Hindlimb muscle (tissue), 1 donor: ENCODE data around the gene ZNF558. TPM values are rescaled to one million over a fixed set of nuclear protein-coding genes. Genes with fewer than 3 reads are reported as not detected.
"Not testable (repeated sequence)": the region's sequence is repeated elsewhere in the genome, so short reads cannot be mapped to it uniquely, and the experiment has no call there.

Experiments
- DNase-seq: peaks from one replicate; pipeline ENCODE4 v3.0.0-alpha.2; 2013
- polyA plus RNA-seq: library from polyadenylated mRNA; unstranded; fragments of 120-200 nt; gene quantifications from one replicate; pipeline ENCODE4 v1.2.1, GENCODE V29; 2013; ENCODE audit not compliant: insufficient read length

Gene ZNF558
- polyA plus RNA-seq, 1 donor, result 26.7 TPM

DNA sequence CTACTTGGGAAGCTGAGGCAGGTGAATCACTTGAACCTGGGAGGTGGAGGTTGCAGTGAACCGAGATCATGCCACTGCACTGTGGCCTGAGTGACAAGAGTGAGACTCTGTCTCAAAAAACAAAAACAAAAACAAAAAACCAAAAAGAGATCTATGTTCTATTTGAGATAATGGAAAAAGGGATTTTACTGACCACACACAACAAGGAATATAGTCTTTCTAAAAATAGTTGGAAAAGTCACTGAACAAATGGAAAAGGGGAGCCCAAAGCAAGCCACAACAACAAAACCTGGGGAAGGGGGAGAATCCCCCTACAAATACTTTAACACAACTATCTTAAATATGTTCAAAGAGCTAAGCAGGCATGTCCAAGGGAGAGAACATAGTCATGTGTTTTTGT, 37.3 kb downstream of the ZNF558 start:
- DNase-seq, result no peak

DNA sequence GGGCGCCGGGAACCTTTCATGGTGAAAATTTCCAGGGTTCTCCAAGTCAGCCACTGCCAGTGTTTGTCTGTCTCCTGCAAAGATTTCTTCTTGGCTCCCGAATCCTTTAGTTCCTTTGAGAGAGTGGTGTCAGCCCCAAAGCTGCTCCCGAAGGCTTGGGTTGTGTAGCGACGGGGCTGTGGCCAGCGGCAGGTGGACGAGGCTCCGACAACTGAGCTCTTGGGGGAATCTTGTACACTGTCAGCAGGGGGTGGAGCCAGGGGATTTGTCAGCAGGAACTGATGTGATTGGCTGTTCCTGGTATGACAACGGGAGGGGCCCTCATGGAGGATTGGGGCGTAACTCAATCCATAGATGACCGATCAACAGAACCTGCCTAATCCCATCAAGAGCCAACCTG, 58.5 kb downstream of the ZNF558 start:
- DNase-seq, result not testable (repeated sequence)

- DNase-seq, result not testable (repeated sequence)
These were observed 62.8 kb downstream of the ZNF558 start for GRCh38 chr19:8769265-8769664.

DNA sequence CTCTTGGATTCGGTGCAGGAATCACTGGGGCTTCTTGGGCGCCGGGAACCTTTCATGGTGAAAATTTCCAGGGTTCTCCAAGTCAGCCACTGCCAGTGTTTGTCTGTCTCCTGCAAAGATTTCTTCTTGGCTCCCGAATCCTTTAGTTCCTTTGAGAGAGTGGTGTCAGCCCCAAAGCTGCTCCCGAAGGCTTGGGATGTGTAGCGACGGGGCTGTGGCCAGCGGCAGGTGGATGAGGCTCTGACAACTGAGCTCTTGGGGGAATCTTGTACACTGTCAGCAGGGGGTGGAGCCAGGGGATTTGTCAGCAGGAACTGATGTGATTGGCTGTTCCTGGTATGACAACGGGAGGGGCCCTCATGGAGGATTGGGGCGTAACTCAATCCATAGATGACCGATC, 64.8 kb downstream of the ZNF558 start:
- not testable (repeated sequence) for DNase-seq

Other genes starting within 250 kb of the ZNF558 start
- gene ADAMTS10, start 221.6 kb downstream of the ZNF558 start, polyA plus RNA-seq, result 31.2 TPM
- gene NFILZ, start 201.7 kb downstream of the ZNF558 start, polyA plus RNA-seq, result not detected
- not detected for gene ACTL9, start 133.5 kb downstream of the ZNF558 start, polyA plus RNA-seq
- not detected for gene OR2Z1, start 110.7 kb downstream of the ZNF558 start, polyA plus RNA-seq
- not detected for gene MBD3L1, start 73 bp upstream of the ZNF558 start, polyA plus RNA-seq
- 0.03 TPM for gene MUC16, start 178.1 kb upstream of the ZNF558 start, polyA plus RNA-seq